Activated effector memory CD4-positive, alpha-beta T cell treated with Interleukin-2 at 50 U/mL for 16 hours (primary cell): ENCODE data around the gene RASGRP2.

ENCODE experiments used
- DNase-seq: peaks from one replicate; pipeline ENCODE4 v3.0.0-alpha.2; 2020

The RASGRP2 gene

GRCh38 chr11:64743591-64744543 lies at the start of gene RASGRP2:
TSS of gene RASGRP2 (minus strand) at chr11:64744142. CDS start at chr11:64742866, 1,276 bp downstream.
- peak; percentile 82 for DNase-seq

DNA sequence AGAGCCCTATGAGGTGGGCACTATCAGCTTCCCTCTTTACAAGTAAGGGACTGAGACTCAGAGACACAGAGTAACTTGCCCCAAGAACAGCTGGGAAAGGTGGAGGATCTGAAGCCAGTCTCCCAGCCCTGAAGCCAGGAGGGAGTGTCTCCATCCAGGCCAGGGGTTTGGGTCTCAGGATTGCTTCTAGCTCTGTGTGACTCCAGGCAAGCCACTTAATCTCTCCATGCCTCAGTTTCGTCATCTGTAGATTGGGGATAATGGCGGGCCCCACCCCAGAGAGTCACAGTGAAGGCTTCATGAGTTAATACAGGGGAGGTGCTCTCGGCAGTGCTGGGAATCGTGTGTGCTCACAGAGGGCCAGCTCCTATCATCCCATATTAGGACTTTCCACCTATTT lies 48.5 kb upstream of the RASGRP2 start:
- DNase-seq: no peak

- DNase-seq: no peak
Observed at GRCh38 chr11:64791781-64792291, 47.9 kb upstream of the RASGRP2 start.

GRCh38 chr11:64790205-64791095 lies 46.5 kb upstream of the RASGRP2 start:
- DNase-seq: no peak

GRCh38 chr11:64789331-64790204 lies 45.6 kb upstream of the RASGRP2 start:
- DNase-seq: no peak

DNA sequence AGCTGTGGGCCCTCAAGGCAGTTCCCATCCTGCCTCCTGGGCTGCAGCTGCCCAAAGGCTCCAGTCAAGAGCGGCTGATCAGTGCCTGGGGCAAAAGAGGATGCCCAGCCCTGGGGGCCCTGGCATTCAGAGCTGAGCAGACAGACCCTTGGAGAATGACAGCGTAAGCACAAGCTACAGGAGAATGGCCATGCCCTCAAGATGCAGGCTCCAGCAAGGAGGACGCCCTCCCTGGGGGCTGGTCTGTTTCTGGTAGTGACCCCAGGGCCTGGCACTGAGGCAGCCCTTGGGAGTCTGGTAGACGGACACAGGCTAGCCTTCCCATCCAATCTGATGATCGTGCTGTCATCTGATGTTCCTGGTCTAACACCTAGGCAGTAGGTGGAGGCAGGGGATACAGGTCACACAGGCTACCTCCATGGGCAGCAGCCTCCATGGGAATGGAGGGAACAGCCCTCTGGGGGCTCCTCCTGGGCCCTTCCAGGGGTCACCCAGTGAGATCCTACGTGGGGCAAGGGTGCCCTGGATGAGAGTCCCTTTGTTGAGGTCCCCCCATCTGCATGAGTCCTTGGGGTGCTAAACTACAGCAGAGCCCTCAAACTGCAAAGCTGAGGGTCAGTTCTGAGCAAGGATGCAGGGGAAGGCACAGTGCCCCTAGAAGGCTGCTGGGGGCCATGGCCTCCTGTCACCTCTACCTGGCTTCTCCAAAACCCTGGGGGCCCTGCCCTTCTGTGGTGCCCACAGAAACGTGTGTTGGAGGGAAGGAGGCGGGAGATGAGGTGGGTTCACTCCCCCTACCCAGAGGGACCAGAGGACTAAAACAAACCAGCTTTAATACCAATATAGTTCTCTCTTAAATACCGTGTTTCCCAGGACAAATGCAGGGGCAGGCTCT lies 44.6 kb upstream of the RASGRP2 start:
- no peak for DNase-seq

- peak; percentile 40 for DNase-seq
Observed at GRCh38 chr11:64787526-64788320, 43.8 kb upstream of the RASGRP2 start.

GRCh38 chr11:64786308-64786707 lies 42.4 kb upstream of the RASGRP2 start:
- DNase-seq: no peak

GRCh38 chr11:64784813-64785581 lies 41.1 kb upstream of the RASGRP2 start:
- no peak for DNase-seq

DNA sequence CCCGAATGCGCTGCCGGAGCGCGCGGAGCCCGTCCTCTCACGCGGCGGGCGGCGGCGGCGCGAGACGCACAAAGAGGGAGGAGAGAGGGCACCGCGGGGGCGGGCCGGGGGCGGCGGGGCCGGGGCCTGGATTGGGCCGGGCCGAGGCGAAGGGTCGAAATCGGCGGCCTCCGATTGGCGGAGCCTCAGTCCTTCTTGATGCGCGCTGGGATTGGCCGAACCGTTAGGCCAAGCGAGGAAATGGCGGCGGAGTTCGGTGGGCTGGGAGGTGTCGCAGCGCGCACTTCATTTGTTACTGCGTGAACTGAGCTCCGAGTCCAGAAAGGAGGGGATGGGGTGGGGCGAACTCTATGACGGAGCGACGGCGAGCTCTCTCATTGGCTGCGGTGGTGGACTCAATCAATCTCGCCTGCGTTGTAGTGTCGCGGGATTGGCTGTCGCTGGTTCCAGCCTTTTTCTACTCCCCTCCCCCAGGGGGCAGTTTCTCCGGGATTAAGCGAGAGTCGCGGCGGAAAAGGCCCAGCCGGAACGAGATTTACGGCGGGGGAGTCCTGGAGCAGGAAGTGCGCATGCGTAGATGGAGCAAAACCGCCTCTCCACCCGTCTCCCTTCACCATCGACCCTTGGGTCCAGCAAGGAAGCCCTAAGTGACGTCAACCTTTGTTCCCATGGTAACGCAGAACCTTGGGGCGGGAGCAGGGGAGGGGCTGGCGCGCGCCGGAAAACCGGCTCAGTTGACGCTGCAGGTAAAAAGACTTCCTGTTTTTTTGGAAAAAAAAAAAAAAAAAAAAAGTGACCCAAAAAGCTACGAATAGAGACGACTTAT lies 34.7 kb upstream of the RASGRP2 start, which contains the start of gene SF1:
Gene SF1 (minus strand): TSS at position 70 of the 826 bp plus-strand sequence. CDS start 150 bp downstream, outside the sequence.
- DNase-seq: peak; percentile 98

GRCh38 chr11:64778223-64778472 lies 34.2 kb upstream of the RASGRP2 start:
- DNase-seq: no peak

DNA sequence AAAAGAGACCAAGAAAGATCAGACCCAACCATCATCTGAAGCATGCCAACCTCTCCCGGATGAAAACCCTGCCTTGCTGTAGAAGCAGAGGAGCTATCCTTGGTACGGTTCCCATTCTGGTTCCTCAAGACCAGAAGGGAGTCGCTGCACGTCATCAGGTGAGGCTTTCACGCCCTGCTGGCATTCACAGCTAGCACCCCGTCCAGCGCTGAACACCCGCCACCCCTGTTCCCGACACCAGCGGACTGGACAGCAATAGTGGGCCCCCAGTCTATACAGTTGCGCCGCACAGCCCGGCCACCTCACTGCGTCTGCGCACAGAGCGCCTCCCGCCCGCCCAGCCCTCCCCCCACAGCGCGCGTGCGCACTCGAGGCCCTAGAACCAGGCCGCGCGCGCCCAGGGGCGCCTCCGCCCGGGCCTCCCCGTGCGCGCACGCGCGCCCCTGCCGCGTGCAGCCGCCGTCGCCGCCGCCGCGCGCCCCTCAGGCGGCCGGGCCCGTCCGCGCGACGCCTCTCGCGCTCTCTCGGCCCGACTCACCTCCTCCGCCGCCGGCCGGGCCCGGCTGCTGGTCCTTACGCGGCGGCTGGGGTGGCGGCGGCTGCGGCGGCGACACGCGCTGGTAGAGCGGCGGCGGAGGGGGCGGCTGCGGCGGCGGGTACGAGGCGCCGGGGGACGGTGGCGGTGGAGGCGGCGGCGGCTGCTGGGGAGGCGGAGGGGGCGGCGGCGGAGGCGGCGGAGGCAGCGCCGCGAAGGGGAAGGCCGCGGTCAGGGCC lies 33.7 kb upstream of the RASGRP2 start:
- DNase-seq: peak; percentile 73

DNA sequence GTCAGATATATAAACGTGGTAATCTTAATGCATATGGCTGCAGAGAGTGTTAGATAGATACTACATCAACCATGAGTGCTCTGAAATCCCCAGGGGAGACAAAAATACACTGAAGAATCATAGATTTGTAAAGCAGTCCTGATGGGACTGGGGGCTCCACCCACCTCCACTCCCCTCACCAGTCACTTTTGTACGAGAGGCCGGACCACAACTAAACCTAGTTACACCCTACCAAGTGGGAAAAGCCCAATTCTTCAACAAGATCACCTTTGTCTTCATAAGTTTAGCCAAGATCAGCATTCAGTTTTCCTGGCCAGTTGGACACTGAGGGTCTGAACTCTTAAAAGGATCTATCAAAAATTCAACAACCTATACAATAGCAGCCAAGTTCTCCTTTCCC lies 32.9 kb upstream of the RASGRP2 start:
- no peak for DNase-seq

DNA sequence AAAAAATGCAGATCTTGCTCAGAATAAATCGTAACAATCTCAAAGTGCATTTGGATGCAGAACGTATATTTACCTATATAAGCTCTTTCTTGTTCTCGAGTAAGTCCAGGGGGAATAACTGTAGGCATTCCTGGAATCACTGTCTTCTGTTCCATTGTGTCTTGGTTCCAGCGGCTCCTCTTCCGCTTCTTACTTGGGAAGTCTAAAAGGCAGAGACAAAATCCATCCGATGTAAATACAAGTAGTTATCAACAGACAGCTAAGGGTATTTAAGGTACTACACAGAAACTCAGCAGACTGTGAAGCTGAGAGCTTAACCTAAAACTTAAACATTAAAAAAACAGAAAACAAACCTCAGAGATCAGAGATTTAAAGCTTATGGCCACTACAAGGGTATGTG lies 32.5 kb upstream of the RASGRP2 start:
- DNase-seq: no peak

GRCh38 chr11:64774144-64774543 lies 30.2 kb upstream of the RASGRP2 start:
- DNase-seq: no peak

DNA sequence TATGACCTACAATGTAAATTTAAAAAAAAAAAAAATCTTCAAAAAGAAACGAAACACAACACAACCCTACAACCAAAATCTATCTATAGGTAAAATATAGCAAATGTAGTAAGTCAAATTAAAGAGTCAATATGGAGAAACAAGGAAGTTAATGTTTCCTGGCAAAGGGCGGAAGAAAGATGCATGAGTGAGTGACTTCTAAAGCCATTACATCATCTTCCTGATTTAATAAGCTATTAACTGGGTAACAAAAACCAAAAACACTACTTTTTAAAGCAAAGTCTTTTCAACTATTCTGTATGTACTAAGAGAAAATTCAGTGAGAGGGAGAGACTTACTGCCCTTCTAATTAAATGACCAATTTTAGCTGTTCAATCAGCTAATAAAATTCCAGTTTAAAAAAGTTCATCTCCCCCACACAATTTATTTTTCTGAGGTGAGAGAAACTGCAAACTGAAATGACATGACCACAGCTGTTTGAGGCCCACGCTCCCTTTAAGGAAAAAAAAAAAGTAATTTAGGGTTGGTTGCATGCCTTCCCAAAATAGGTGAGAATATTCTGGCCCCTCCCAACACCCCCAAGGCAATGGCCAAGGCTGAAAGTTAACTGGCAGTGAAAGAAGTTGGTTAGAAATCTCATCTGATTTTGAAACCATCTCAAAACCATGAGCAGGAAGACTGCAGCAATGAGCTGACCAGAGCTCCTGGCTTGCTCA lies 28.5 kb upstream of the RASGRP2 start:
- no peak for DNase-seq

DNA sequence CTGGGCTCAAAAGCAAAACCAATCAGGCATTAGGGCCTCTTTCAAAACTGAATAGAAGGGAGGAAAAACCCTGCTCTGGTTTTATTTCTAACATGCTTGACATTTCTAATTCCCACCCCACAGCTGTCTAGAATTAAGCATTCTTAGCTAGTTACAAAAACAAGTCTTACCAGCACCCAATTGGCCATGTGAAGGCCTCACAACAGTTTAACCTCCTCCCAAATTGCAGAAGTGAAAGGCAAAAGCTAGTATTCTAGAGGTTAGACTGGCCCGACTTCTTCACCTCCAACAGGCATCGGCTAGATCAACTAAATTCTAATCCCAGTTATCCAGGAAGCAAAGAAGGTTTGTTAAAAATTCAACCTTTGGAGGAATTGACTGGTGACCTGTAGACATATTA lies 27.9 kb upstream of the RASGRP2 start:
- DNase-seq: no peak
